Measurements from ENCODE around the gene SH3TC2.

DNA sequence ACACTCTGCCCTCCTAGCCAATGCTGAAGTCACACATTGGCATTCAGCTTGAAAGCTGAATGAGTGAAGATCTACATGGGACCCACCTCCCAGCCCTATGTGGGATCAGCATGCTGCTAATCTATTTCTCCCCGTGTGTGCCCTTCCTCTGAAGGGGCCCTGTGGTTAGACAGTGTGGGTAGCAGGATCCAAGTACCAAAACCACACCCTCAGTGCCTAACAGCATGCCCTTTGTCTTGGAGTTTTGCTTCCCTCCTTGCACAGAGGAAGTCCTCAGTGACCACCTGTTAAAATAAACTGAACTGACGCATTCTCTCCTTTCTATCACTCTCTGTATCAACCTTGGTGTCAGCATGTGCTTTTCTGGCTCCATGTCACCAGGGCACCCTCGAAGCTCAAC is 25.0 kb downstream of the SH3TC2 start:
- TF ChIP-seq POLR2A (IDR thresholded peaks at IDR 0.05) = no peak
- TF ChIP-seq, protein P1, sequence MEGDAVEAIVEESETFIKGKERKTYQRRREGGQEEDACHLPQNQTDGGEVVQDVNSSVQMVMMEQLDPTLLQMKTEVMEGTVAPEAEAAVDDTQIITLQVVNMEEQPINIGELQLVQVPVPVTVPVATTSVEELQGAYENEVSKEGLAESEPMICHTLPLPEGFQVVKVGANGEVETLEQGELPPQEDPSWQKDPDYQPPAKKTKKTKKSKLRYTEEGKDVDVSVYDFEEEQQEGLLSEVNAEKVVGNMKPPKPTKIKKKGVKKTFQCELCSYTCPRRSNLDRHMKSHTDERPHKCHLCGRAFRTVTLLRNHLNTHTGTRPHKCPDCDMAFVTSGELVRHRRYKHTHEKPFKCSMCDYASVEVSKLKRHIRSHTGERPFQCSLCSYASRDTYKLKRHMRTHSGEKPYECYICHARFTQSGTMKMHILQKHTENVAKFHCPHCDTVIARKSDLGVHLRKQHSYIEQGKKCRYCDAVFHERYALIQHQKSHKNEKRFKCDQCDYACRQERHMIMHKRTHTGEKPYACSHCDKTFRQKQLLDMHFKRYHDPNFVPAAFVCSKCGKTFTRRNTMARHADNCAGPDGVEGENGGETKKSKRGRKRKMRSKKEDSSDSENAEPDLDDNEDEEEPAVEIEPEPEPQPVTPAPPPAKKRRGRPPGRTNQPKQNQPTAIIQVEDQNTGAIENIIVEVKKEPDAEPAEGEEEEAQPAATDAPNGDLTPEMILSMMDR (IDR thresholded peaks at IDR 0.05) = no peak
